ENCODE results near the gene POU3F1.

GRCh38 chr1:38077523-38078147, 31.0 kb upstream of the POU3F1 start:
- TF ChIP-seq CTCF (conservative IDR thresholded peaks at IDR 0.05): no peak
- no peak for TF ChIP-seq ZFX (IDR thresholded peaks at IDR 0.05)

Measured in C4-2B (cell line).